ENCODE data around the gene CEP97. TPM values are rescaled to one million over a fixed set of nuclear protein-coding genes. Genes with fewer than 3 reads are reported as not detected.
A peak's percentile ranks its signal among the peaks of the same experiment; 100 is the strongest.

The CEP97 gene, protein sequence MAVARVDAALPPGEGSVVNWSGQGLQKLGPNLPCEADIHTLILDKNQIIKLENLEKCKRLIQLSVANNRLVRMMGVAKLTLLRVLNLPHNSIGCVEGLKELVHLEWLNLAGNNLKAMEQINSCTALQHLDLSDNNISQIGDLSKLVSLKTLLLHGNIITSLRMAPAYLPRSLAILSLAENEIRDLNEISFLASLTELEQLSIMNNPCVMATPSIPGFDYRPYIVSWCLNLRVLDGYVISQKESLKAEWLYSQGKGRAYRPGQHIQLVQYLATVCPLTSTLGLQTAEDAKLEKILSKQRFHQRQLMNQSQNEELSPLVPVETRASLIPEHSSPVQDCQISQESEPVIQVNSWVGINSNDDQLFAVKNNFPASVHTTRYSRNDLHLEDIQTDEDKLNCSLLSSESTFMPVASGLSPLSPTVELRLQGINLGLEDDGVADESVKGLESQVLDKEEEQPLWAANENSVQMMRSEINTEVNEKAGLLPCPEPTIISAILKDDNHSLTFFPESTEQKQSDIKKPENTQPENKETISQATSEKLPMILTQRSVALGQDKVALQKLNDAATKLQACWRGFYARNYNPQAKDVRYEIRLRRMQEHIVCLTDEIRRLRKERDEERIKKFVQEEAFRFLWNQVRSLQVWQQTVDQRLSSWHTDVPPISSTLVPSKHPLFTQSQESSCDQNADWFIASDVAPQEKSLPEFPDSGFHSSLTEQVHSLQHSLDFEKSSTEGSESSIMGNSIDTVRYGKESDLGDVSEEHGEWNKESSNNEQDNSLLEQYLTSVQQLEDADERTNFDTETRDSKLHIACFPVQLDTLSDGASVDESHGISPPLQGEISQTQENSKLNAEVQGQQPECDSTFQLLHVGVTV
- total RNA-seq (10 to 100 TPM; 22.1 to 26.5 TPM), polyA plus RNA-seq (ENCODE audit: insufficient read depth, low read depth, low replicate concordance) (19.3 TPM)
- long read RNA-seq, donor 1 = 0 reads
- long read RNA-seq, donor 2 = 0 reads

DNA sequence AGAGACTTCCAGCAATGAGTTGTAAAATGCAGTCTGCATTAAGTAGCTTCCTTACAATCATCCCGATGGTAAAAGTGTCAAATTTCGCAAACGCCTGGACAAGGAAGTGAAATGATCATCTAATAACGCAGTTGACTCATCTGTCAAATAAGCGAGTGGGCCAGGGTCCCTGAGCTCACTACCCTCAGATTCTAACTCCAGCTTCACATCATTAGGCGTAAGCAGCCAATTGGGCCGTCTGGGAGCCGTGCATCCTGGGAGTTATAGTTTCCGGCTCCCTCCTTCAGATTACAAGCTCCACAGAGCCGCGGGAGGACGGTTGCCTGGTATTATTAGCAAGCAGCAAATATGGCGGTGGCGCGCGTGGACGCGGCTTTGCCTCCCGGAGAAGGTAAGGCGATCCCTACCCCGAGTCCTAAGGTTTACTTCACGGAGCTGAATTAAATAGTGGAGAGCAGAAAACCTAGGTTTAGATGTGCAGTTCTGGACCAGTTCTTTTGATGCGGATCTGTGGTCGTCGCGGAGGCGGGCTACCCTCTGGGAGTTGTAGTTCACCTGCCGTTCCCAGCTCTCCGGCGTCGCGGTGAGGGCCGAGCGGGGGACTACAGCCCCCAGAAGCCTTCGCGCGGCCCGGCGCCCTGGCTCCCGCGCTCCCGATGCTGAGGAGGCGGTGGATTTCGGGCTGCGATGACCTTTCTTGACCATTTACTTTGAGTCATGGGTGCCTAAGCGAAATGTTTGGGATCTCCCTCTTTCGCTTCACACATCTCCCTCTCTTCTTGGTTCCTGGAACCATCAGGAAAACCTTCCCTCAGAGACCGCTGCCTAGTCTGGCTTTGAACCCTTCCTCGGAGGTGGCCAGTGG is at the start of gene CEP97:
Gene CEP97 (plus strand): TSS at position 286 of the 865 bp plus-strand sequence. CDS start 63 bp downstream, at position 349.
- Histone ChIP-seq H3K27ac (peak within 1 kb of the TSS; percentile 77 to 83), H3K9me3 (no peaks in the 10 kb centered on the region), H3K4me3 (peak within 1 kb of the TSS; percentile 70 to 82), H3K36me3 (ENCODE audit: low read depth, missing control alignments) (no peaks in the 10 kb centered on the region), H3K27me3 (no peaks in the 10 kb centered on the region), H3K4me1 (peaks cover 3% of the 10 kb centered on the region)
- WGBS, 2 donors = 0% methylated on average over 8 to 46 of the region's 49 CpGs
- TF ChIP-seq CTCF (IDR thresholded peaks at IDR 0.05) (no peak), POLR2A (IDR thresholded peaks at IDR 0.05) (peak; percentile 15)
- DNase-seq = peak; percentile 98
- intact Hi-C loops (cut with DNase I; ENCODE audit: low total_unique reads) = no loop called here

DNA sequence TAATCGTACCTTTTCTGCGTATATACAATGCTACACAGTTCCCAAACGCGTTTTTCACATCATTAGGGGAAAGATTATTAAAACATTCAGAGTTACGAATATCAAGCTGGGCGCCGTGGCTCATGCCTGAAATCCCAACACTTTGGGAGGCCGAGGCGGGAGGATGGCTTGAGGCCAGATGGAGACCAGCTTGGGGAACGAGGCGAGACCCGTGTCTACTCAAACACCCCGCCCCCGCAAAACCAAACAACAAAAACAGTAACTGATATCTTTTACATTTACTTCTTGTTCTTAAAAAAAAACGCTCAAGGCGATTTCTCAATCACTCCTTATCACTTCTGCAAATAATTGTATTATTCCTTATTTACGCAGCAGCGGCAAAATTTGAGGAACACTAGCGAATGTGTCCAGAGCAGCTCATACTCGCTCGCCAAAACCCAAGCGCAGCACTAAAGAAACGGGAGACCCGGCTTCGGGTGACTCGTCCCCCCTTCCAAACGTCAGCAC is 48.7 kb upstream of the CEP97 start:
- Histone ChIP-seq H3K9me3 (no peaks in the 10 kb centered on the region), H3K36me3 (ENCODE audit: low read depth, missing control alignments) (no peaks in the 10 kb centered on the region), H3K4me1 (peaks cover 18% of the 10 kb centered on the region), H3K4me3 (peak overlapping the region; percentile 97 to 98), H3K27ac (peak overlapping the region; percentile 97), H3K27me3 (no peaks in the 10 kb centered on the region)
- peak; percentile 57 for DNase-seq
- intact Hi-C loops (cut with DNase I; ENCODE audit: low total_unique reads) = no loop called here
- TF ChIP-seq CTCF (IDR thresholded peaks at IDR 0.05) (no peak), POLR2A (IDR thresholded peaks at IDR 0.05) (no peak)
- WGBS, 2 donors = 2 to 3% methylated on average over 26 to 27 of the region's 27 CpGs

GRCh38 chr3:101676216-101676764 is 48.1 kb upstream of the CEP97 start:
- TF ChIP-seq POLR2A (IDR thresholded peaks at IDR 0.05) (no peak), CTCF (IDR thresholded peaks at IDR 0.05) (no peak)
- Histone ChIP-seq H3K4me3 (peak overlapping the region; percentile 97 to 98), H3K9me3 (no peaks in the 10 kb centered on the region), H3K36me3 (ENCODE audit: low read depth, missing control alignments) (no peaks in the 10 kb centered on the region), H3K27me3 (no peaks in the 10 kb centered on the region), H3K27ac (peak overlapping the region; percentile 97), H3K4me1 (peaks cover 18% of the 10 kb centered on the region)
- peak; percentile 95 for DNase-seq
- intact Hi-C loops (cut with DNase I; ENCODE audit: low total_unique reads) = no loop called here
- 1% methylated on average over 34 of the region's 57 CpGs; no CpG with 5 or more reads in 1 of the 2 donors for WGBS, 2 donors
